Measurements from ENCODE around the gene C18orf63. TPM values are rescaled to one million over a fixed set of nuclear protein-coding genes. Genes with fewer than 3 reads are reported as not detected.
"Not testable (repeated sequence)": the region's sequence is repeated elsewhere in the genome, so short reads cannot be mapped to it uniquely, and the experiment has no call there.

Gene C18orf63
- total and polyA plus RNA-seq, 2 of the 4 experiments (the other 2 are of a cell fraction), result not detected

- WGBS, 2 experiments (ENCODE audit: extremely low coverage in 2 of 2, insufficient read length in 1 of 2), result no CpG with 5 or more reads among the region's 1 CpG
- Histone ChIP-seq H2AK5ac (ENCODE audit: low read depth, low read length) (no peak overlapping the region), H2BK15ac (ENCODE audit: low read depth, low read length) (no peak overlapping the region), H3K4me3 (ENCODE audit: insufficient read depth, low read depth, low read length) (no peak overlapping the region), H3K4me2 (ENCODE audit: low read depth, low read length) (no peak overlapping the region), H4K5ac (ENCODE audit: low read depth, low read length) (no peak overlapping the region; the same call in 1 of the 2 replicates), H3K14ac (replicated peaks; ENCODE audit: low read depth, low read length) (no peak overlapping the region), H4K8ac (ENCODE audit: low read depth in 2 of 2, low read length in 2 of 2) (no peak overlapping the region), H3K36me3 (ENCODE audit: control insufficient read depth, insufficient read depth, low read length) (no peaks in the 10 kb centered on the region), H2AFZ (replicated peaks; ENCODE audit: low read length, poor library complexity) (no peak overlapping the region), H3K79me1 (ENCODE audit: low read depth in 1 of 2, low read length in 2 of 2) (peaks cover 19 to 61% of the 10 kb centered on the region in 2 experiments), H3K9me1 (ENCODE audit: insufficient read depth, low read length) (peaks cover 16% of the 10 kb centered on the region), H2BK5ac (ENCODE audit: low read depth, low read length, poor library complexity, severe bottlenecking) (no peak overlapping the region), H2BK20ac (ENCODE audit: low read depth, low read length) (no peak overlapping the region), H3K4me1 (ENCODE audit: control insufficient read depth, insufficient read depth, low read length) (peaks cover 14% of the 10 kb centered on the region), H3K23ac (ENCODE audit: low read depth, low read length) (no peak overlapping the region), H3K27me3 (ENCODE audit: control insufficient read depth, insufficient read depth, low read length) (no peaks in the 10 kb centered on the region), H3K27ac (ENCODE audit: insufficient read depth, low read length) (no peak overlapping the region), H4K91ac (ENCODE audit: insufficient read depth, low read depth, low read length) (no peak overlapping the region), H3K9ac (ENCODE audit: low read depth, low read length) (no peak overlapping the region), H3K9me3 (ENCODE audit: control insufficient read depth, insufficient read depth, low read length) (no peaks in the 10 kb centered on the region), H3K18ac (ENCODE audit: low read depth, low read length) (no peak overlapping the region; the same call in 1 of the 2 replicates), H2BK120ac (ENCODE audit: low read depth, low read length) (no peak overlapping the region), H4K20me1 (ENCODE audit: insufficient read depth, low read length) (peaks cover 6% of the 10 kb centered on the region; the same call in 1 of the 2 replicates), H2AK9ac (replicated peaks; ENCODE audit: low read depth, low read length, poor library complexity) (no peak overlapping the region), H3K56ac (ENCODE audit: extremely low read depth, insufficient read depth, low read length) (no peak overlapping the region), H3K4ac (ENCODE audit: low read depth, low read length) (no peak overlapping the region)
- POLR2A ChIA-PET (ENCODE audit: unreplicated experiment), result no interaction called here
- ATAC-seq (ENCODE audit: low read depth) (no peak), DNase-seq (no peak)
- BruUV-seq (replicated peaks), result no TSS peak
- no peak for TF ChIP-seq POLR2A (IDR thresholded peaks at IDR 0.05; ENCODE audit: low read depth, low read length)
- TF ChIP-seq, protein P1, sequence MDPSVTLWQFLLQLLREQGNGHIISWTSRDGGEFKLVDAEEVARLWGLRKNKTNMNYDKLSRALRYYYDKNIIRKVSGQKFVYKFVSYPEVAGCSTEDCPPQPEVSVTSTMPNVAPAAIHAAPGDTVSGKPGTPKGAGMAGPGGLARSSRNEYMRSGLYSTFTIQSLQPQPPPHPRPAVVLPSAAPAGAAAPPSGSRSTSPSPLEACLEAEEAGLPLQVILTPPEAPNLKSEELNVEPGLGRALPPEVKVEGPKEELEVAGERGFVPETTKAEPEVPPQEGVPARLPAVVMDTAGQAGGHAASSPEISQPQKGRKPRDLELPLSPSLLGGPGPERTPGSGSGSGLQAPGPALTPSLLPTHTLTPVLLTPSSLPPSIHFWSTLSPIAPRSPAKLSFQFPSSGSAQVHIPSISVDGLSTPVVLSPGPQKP (IDR thresholded peaks at IDR 0.05; ENCODE audit: borderline replicate concordance, low read depth, low read length), result no peak
- no peak for TF ChIP-seq RCOR1 (IDR thresholded peaks at IDR 0.05; ENCODE audit: insufficient replicate concordance, low read length)
- no peak for TF ChIP-seq CHD1 (IDR thresholded peaks at IDR 0.05; ENCODE audit: low read depth, low read length)
- intact Hi-C loops (cut with micrococcal nuclease) (loop anchor here (5.0 kb wide), 1 partner anchor 33 kb away; no protein-coding TSS in a partner anchor), dilution Hi-C loops (cut with HindIII; ENCODE audit: low sequenced_read_pairs, unreplicated experiment) (no loop called here), in situ Hi-C loops (cut with MboI; ENCODE audit: low sequenced_read_pairs) (no loop called here)
- CTCF ChIA-PET, result interaction anchor here (0.9 kb wide), 1 partner anchor 30 kb away, joined by 3 read pairs; no protein-coding TSS in a partner anchor
Observed at GRCh38 chr18:74284980-74285355, 30.7 kb upstream of the C18orf63 start.

DNA sequence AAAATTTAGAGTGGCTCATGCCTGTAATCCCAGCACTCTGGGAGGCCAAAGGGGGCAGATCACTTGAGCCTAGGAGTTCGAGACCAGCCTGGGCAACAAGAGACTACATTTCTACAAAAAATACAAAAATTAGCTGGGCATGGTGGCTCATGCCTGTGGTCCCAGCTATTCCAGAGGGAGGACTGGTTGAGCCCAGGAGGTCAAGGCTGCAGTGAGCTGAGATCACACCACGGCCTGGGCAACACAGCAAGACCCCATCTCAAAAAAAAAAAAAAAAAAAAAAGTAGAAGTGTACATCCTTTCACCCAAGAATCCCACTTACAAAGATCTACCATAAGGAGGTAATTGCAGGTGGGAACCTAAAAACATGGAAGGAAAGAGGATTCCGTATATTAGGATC, 30.1 kb upstream of the C18orf63 start:
- H3K4me2 ChIP-seq (ENCODE audit: low read depth, low read length); H2BK20ac ChIP-seq (ENCODE audit: low read depth, low read length); dilution Hi-C loops (cut with HindIII; ENCODE audit: low sequenced_read_pairs, unreplicated experiment); ATAC-seq (ENCODE audit: low read depth); DNase-seq; H3K56ac ChIP-seq (ENCODE audit: extremely low read depth, insufficient read depth, low read length); H2BK15ac ChIP-seq (ENCODE audit: low read depth, low read length); BruUV-seq (replicated peaks); H2BK5ac ChIP-seq (ENCODE audit: low read depth, low read length, poor library complexity, severe bottlenecking); H3K4me3 ChIP-seq (ENCODE audit: insufficient read depth, low read depth, low read length); H4K5ac ChIP-seq (ENCODE audit: low read depth, low read length); CTCF ChIA-PET; H3K27me3 ChIP-seq (ENCODE audit: control insufficient read depth, insufficient read depth, low read length); H4K20me1 ChIP-seq (ENCODE audit: insufficient read depth, low read length); H2AK9ac ChIP-seq (replicated peaks; ENCODE audit: low read depth, low read length, poor library complexity); H3K18ac ChIP-seq (ENCODE audit: low read depth, low read length); H4K91ac ChIP-seq (ENCODE audit: insufficient read depth, low read depth, low read length); POLR2A ChIA-PET (ENCODE audit: unreplicated experiment); H2AFZ ChIP-seq (replicated peaks; ENCODE audit: low read length, poor library complexity); H3K14ac ChIP-seq (replicated peaks; ENCODE audit: low read depth, low read length); H3K27ac ChIP-seq (ENCODE audit: insufficient read depth, low read length); H3K9me3 ChIP-seq (ENCODE audit: control insufficient read depth, insufficient read depth, low read length); H3K36me3 ChIP-seq (ENCODE audit: control insufficient read depth, insufficient read depth, low read length); H2AK5ac ChIP-seq (ENCODE audit: low read depth, low read length); H3K9ac ChIP-seq (ENCODE audit: low read depth, low read length); H3K4ac ChIP-seq (ENCODE audit: low read depth, low read length); in situ Hi-C loops (cut with MboI; ENCODE audit: low sequenced_read_pairs): not testable (repeated sequence)
- Histone ChIP-seq H3K4me1 (ENCODE audit: control insufficient read depth, insufficient read depth, low read length) (peaks cover 15% of the 10 kb centered on the region), H3K79me1 (ENCODE audit: low read depth in 1 of 2, low read length in 2 of 2) (peaks cover 19 to 62% of the 10 kb centered on the region in 2 experiments), H2BK120ac (ENCODE audit: low read depth, low read length) (0 out of 2 replicates have a peak overlapping the region, but pooled peaks have one; percentile 16), H4K8ac (ENCODE audit: low read depth in 2 of 2, low read length in 2 of 2) (0 out of 4 replicates have a peak overlapping the region, but pooled peaks of 1 of the 2 experiments have one; percentile 47), H3K9me1 (ENCODE audit: insufficient read depth, low read length) (peaks cover 16% of the 10 kb centered on the region), H3K23ac (ENCODE audit: low read depth, low read length) (0 out of 2 replicates have a peak overlapping the region, but pooled peaks have one; percentile 4)
- intact Hi-C loops (cut with micrococcal nuclease), result loop anchor here (5.0 kb wide), 1 partner anchor 33 kb away; no protein-coding TSS in a partner anchor
- 100% methylated on average over 1 of the region's 3 CpGs; no CpG with 5 or more reads in 1 of the 2 experiments for WGBS, 2 experiments (ENCODE audit: extremely low coverage in 2 of 2, insufficient read length in 1 of 2)

Measured in IMR-90 (cell line).